ENCODE data around the gene GRIK2.

DNA sequence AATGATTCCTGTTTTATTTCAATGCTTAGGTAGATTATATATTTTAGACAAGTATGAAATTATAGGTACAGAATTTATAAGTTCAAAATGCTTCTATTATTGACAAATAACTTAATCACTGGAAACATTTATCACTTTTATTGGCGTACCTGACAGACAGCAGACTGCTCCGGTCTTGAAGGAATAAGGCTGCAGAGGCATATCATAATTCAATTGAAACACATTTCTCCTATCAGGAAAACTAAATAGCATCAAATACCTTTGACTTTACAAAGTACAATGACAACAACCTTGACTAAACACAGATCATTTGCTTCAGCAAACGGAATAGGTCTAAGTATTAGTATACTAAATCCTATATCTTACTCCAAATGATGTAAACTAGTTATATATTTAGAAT lies 91.3 kb downstream of the GRIK2 start:
- TF ChIP-seq, protein P1, sequence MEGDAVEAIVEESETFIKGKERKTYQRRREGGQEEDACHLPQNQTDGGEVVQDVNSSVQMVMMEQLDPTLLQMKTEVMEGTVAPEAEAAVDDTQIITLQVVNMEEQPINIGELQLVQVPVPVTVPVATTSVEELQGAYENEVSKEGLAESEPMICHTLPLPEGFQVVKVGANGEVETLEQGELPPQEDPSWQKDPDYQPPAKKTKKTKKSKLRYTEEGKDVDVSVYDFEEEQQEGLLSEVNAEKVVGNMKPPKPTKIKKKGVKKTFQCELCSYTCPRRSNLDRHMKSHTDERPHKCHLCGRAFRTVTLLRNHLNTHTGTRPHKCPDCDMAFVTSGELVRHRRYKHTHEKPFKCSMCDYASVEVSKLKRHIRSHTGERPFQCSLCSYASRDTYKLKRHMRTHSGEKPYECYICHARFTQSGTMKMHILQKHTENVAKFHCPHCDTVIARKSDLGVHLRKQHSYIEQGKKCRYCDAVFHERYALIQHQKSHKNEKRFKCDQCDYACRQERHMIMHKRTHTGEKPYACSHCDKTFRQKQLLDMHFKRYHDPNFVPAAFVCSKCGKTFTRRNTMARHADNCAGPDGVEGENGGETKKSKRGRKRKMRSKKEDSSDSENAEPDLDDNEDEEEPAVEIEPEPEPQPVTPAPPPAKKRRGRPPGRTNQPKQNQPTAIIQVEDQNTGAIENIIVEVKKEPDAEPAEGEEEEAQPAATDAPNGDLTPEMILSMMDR (conservative IDR thresholded peaks at IDR 0.05 in 1 of 2, IDR thresholded peaks at IDR 0.05 in 1 of 2; ENCODE audit: extremely low read depth in 1 of 2, insufficient read depth in 1 of 2, low read depth in 1 of 2, low read length in 2 of 2) = no peak
- no peak for TF ChIP-seq EZH2 (IDR thresholded peaks at IDR 0.05; ENCODE audit: borderline replicate concordance, low read length)

Data from mammary epithelial cell (primary cell).